HepG2 (cell line): ENCODE data around the gene PEX11G. TPM values are rescaled to one million over a fixed set of nuclear protein-coding genes. Genes with fewer than 3 reads are reported as not detected.

ENCODE experiments used
- ATAC-seq: fragments of 200-7000 bp; cut with Tn5 transposase; 3 replicates; pipeline ENCODE4 v1.9.1; 2020; ENCODE audit warnings: mild to moderate bottlenecking, moderate library complexity
- BruUV-seq: library from RNA; stranded (reverse); fragments of 400-500 nt; replicated peaks from 2 replicates; lab custom pipeline; 2021; lab: Mats Ljungman, UMichigan
- CTCF ChIA-PET: fragments of 300-600 bp; formaldehyde crosslinking; extraction: SDS; loops from one replicate; lab custom pipeline; 2021; ENCODE audit warnings: low total read pairs, inconsistent platforms, low intra/inter-chr PET ratio; lab: Yijun Ruan, JAX
- POLR2A ChIA-PET: fragments of 350-600 bp; sonication (Branson Sonifier 250); formaldehyde crosslinking; loops from one replicate; lab custom pipeline; 2020; ENCODE audit warnings: antibody characterized with exemption, inconsistent platforms; lab: Yijun Ruan, JAX
- DNase-seq: peaks from one replicate; pipeline ENCODE4 v3.0.0-alpha.2; 2015; ENCODE audit warnings: low spot score
- FAIRE-seq: peaks from 3 replicates; lab custom pipeline; 2011; peaks lifted over from hg19 to GRCh38; lab: Jason Lieb, UNC
- H2AFZ ChIP-seq: one replicate; pipeline ENCODE4 v1.6.1; 2011; ENCODE audit warnings: low read length, inconsistent platforms
- H3K27ac ChIP-seq: fragments of 300-600 bp; 3 replicates; pipeline ENCODE4 v1.8.0; 2011; ENCODE audit warnings: mixed run types, mild to moderate bottlenecking, mixed read lengths, low read length, inconsistent platforms; ENCODE audit not compliant: insufficient read depth; ENCODE audit errors: extremely low read length
- H3K27me3 ChIP-seq, 2 experiments: fragments of 200-600 bp in 1 of 2; 2 replicates in 1 of 2; 3 replicates in 1 of 2; pipeline versions ENCODE4 v1.6.0 to v1.8.0; 2011; ENCODE audit warnings: low read length in 2 of 2, mild to moderate bottlenecking in 2 of 2, moderate library complexity in 2 of 2, inconsistent platforms in 1 of 2; ENCODE audit not compliant: insufficient read depth in 2 of 2, control insufficient read depth in 1 of 2
- H3K36me3 ChIP-seq, 2 experiments: fragments of 200-600 bp in 1 of 2; replicated peaks in 1 of 2; 2 replicates in 1 of 2; 3 replicates in 1 of 2; pipeline versions ENCODE4 v1.5.1 to v1.8.0; 2011; ENCODE audit warnings: low read length in 2 of 2, inconsistent platforms in 1 of 2; ENCODE audit not compliant: insufficient read depth in 2 of 2, control insufficient read depth in 1 of 2
- H3K4me1 ChIP-seq: 2 replicates; pipeline ENCODE4 v1.5.1; 2012; ENCODE audit warnings: low read length, inconsistent platforms; ENCODE audit not compliant: insufficient read depth
- H3K4me2 ChIP-seq: 2 replicates; pipeline ENCODE4 v1.6.0; 2011; ENCODE audit warnings: low read depth, low read length, inconsistent platforms
- H3K4me3 ChIP-seq, 3 experiments: fragments of 200-600 bp in 1 of 3; sonication (generic), shearing (Covaris generic) in 1 of 3; replicated peaks in 1 of 3; 2 replicates each; pipeline ENCODE4 v1.5.1; 2011 to 2016; ENCODE audit warnings: low read length in 3 of 3, inconsistent platforms in 2 of 3, low read depth in 2 of 3, mild to moderate bottlenecking in 2 of 3, control low read depth in 1 of 3, mixed read lengths in 1 of 3; ENCODE audit not compliant: insufficient read depth in 1 of 3
- H3K79me2 ChIP-seq: one replicate; pipeline ENCODE4 v1.6.1; 2011; ENCODE audit warnings: low read length, inconsistent platforms; ENCODE audit not compliant: insufficient read depth
- H3K9ac ChIP-seq: 2 replicates; pipeline ENCODE4 v1.6.0; 2011; ENCODE audit warnings: mild to moderate bottlenecking, low read depth, low read length, inconsistent platforms; ENCODE audit not compliant: insufficient read depth
- H3K9me3 ChIP-seq: 2 replicates; pipeline ENCODE4 v1.5.1; 2012; ENCODE audit warnings: mild to moderate bottlenecking, low read length
- H4K20me1 ChIP-seq: 2 replicates; pipeline ENCODE4 v1.6.0; 2011; ENCODE audit warnings: inconsistent platforms, mild to moderate bottlenecking, low read length, moderate library complexity; ENCODE audit not compliant: insufficient read depth
- CEBPB ChIP-seq: IDR thresholded peaks from 2 replicates; pipeline ENCODE4 v1.6.1; 2011; ENCODE audit warnings: low read depth, low read length, improper control_type of control experiment, borderline replicate concordance
- MAFG ChIP-seq: sonication (generic); formaldehyde crosslinking; IDR thresholded peaks from 2 replicates; pipeline ENCODE4 v1.5.1; 2020; ENCODE audit warnings: mild to moderate bottlenecking, missing genetic modification reagents
- MXD4 ChIP-seq: IDR thresholded peaks from 2 replicates; pipeline ENCODE4 v1.6.1; 2016; ENCODE audit warnings: mild to moderate bottlenecking, missing biosample characterization, missing genetic modification reagents
- NCOA5 ChIP-seq: sonication (generic); formaldehyde crosslinking; IDR thresholded peaks from 2 replicates; pipeline ENCODE4 v1.4.0; 2020; ENCODE audit warnings: missing genetic modification reagents
- NFRKB ChIP-seq: fragments of 450-650 bp; IDR thresholded peaks from 2 replicates; pipeline ENCODE4 v1.6.1; 2017
- RFX3 ChIP-seq: IDR thresholded peaks from 2 replicates; pipeline ENCODE4 v1.6.1; 2016; ENCODE audit warnings: missing biosample characterization, missing genetic modification reagents
- SP1 ChIP-seq, 2 experiments: fragments of 450-650 bp in 1 of 2; sonication (generic) in 1 of 2; formaldehyde crosslinking in 1 of 2; IDR thresholded peaks; 2 replicates each; pipeline versions ENCODE4 v1.4.0 to v1.6.1; 2016 to 2020; ENCODE audit warnings: missing genetic modification reagents in 1 of 2
- STAG1 ChIP-seq: sonication (generic); formaldehyde crosslinking; IDR thresholded peaks from 2 replicates; pipeline ENCODE4 v1.4.0; 2020; ENCODE audit warnings: missing genetic modification reagents
- ZFP82 ChIP-seq: sonication (generic); formaldehyde crosslinking; IDR thresholded peaks from 2 replicates; pipeline ENCODE4 v1.5.1; 2020; ENCODE audit warnings: mild to moderate bottlenecking, missing genetic modification reagents, borderline replicate concordance
- WGBS: methylation state at CpG from one replicate; pipeline ENCODE4 v1.1.6; 2017; ENCODE audit warnings: low lambda C conversion rate; 5-methylcytosine and 5-hydroxymethylcytosine counted together
- in situ Hi-C: cut with HindIII; loops from 2 replicates; pipeline ENCODE4 v1.10.0; 2017; ENCODE audit warnings: low pct_unique_long_range_greater_than_20kb; ENCODE audit not compliant: extremely low pct_ligation_motif_present
- intact Hi-C: fragments of 100-400 bp; cut with micrococcal nuclease; formaldehyde crosslinking; loops from one replicate; pipeline ENCODE4 v1.10.0; 2022; ENCODE audit not compliant: unreplicated experiment
- polyA plus RNA-seq, 8 experiments: library from polyadenylated mRNA; depleted of rRNA in 3 of 8; stranded (reverse) in 7 of 8; unstranded in 1 of 8; fragments of >200 nt; fragmentation: Illumina TruSeq in 4 of 8; extraction: Trizol in 4 of 8; gene quantifications; 2 replicates each; pipeline versions ENCODE4 v1.2.1 to v1.2.3, GENCODE V29; 2011 to 2016; ENCODE audit warnings: low read depth in 4 of 8, missing spikeins in 1 of 8, mixed read lengths in 1 of 8; ENCODE audit not compliant: insufficient read depth in 1 of 8
- total RNA-seq, 5 experiments: library from RNA; depleted of rRNA; stranded (reverse); fragments of >200 nt; fragmentation: Illumina TruSeq; extraction: Trizol; gene quantifications; 2 replicates each; pipeline ENCODE4 v1.2.3, GENCODE V29; 2016; ENCODE audit warnings: low read depth in 1 of 5
- TF ChIP-seq, protein P1 (sequence below): sonication (generic); formaldehyde crosslinking; IDR thresholded peaks from 2 replicates; pipeline ENCODE4 v1.5.0; 2020; ENCODE audit warnings: mild to moderate bottlenecking, missing genetic modification reagents, moderate library complexity
- TF ChIP-seq, protein P2 (sequence below): sonication (generic); formaldehyde crosslinking; IDR thresholded peaks from 2 replicates; pipeline ENCODE4 v1.4.0; 2020; ENCODE audit warnings: mild to moderate bottlenecking, missing genetic modification reagents, borderline replicate concordance
- TF ChIP-seq, protein P3 (sequence below): fragments of 450-650 bp; IDR thresholded peaks from 2 replicates; pipeline ENCODE4 v1.6.1; 2016
- TF ChIP-seq, protein P4 (sequence below): IDR thresholded peaks from 2 replicates; pipeline ENCODE4 v1.6.1; 2016; ENCODE audit warnings: missing genetic modification reagents, missing compliant biosample characterization

Gene PEX11G
- total and polyA plus RNA-seq, 2 of the 13 experiments (the other 11 are each of a cell fraction or from before 2014, with no cell fraction given) = not detected

DNA sequence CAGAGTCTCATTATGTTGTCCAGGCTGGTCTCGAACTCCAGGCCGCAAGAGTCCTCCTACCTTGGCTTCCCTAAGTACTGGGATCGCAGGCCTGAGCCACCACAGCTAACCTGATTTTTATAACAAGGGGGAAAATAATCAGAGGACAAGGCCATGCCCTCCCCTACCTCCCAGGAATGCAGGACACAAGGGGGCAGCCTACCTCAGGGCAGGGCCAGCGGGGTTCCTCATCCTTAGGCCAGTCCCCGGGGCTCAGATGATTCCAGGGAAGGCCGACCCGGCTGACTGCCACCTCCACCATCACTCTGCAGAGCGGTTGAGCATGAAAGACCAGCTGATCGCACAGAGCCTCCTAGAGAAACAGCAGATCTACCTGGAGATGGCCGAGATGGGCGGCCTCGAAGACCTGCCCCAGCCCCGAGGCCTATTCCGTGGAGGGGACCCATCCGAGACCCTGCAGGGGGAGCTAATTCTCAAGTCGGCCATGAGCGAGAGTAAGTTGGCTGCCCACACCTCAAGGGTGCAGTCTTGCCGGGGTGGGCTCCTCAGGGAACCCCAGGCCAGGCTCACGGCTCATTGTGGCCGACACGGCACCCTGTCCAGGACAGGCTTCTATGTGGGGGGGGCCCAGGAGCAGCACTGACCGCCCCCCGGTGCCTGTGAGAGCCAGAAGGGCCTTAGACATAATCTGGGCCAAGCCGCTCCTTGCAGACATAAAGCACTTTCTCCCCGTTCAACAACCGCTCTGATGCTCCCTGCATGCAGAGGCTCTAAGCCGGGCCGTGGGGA is 26.8 kb downstream of the PEX11G start:
- FAIRE-seq = no peak
- H3K9me3 ChIP-seq = no peaks in the 10 kb centered on the region
- no peaks in the 10 kb centered on the region for H3K4me1 ChIP-seq
- in situ Hi-C loops (no loop called here), intact Hi-C loops (no loop called here)
- H3K4me3 ChIP-seq = no peak overlapping the region
- no peaks in the 10 kb centered on the region for H3K79me2 ChIP-seq
- no peaks in the 10 kb centered on the region for H3K27me3 ChIP-seq
- no peak overlapping the region for H2AFZ ChIP-seq
- TF ChIP-seq, protein P1, sequence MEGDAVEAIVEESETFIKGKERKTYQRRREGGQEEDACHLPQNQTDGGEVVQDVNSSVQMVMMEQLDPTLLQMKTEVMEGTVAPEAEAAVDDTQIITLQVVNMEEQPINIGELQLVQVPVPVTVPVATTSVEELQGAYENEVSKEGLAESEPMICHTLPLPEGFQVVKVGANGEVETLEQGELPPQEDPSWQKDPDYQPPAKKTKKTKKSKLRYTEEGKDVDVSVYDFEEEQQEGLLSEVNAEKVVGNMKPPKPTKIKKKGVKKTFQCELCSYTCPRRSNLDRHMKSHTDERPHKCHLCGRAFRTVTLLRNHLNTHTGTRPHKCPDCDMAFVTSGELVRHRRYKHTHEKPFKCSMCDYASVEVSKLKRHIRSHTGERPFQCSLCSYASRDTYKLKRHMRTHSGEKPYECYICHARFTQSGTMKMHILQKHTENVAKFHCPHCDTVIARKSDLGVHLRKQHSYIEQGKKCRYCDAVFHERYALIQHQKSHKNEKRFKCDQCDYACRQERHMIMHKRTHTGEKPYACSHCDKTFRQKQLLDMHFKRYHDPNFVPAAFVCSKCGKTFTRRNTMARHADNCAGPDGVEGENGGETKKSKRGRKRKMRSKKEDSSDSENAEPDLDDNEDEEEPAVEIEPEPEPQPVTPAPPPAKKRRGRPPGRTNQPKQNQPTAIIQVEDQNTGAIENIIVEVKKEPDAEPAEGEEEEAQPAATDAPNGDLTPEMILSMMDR (CRISPR knock-in tag) = peak; percentile 54
- peak; percentile 50 for TF ChIP-seq STAG1
- no peak for TF ChIP-seq NCOA5
- TF ChIP-seq, all 625 proteins: peak for 2
- ChIA-PET POLR2A (no interaction called here), CTCF (no interaction called here)
- DNase-seq (no peak), ATAC-seq (peak; percentile 49; the same call in 2 of the 3 replicates)
- Histone ChIP-seq H3K4me2 (no peak overlapping the region), H3K9ac (no peak overlapping the region), H3K36me3 (peaks cover 14 to 39% of the 10 kb centered on the region in 2 experiments; a peak in 4 of 5 replicates), H4K20me1 (no peaks in the 10 kb centered on the region), H3K27ac (no peak overlapping the region)
- no TSS peak for BruUV-seq
- WGBS = 95% methylated on average over 8 of the region's 28 CpGs

DNA sequence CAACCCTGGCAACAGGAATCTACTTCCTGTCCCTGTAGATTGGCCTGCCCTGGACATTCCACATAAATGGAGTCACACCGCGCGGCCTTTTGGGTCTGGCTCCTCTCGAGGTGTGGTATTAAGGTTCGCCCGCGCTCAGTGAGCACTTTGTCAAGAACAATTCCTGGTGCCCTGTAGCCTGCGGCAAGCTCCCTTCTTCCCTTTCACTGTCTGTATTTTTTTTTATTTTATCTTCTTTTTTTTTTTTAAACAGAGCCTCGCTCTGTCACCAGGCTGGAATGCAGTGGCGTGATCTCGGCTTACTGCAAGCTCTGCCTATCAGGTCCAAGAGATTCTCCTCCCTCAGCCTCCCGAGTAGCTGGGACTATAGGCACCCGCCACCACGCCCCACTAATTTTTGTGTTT is 28.3 kb downstream of the PEX11G start:
- BruUV-seq = no TSS peak
- H3K9ac ChIP-seq = no peak overlapping the region
- DNase-seq (no peak), ATAC-seq (no peak), FAIRE-seq (no peak)
- H2AFZ ChIP-seq = no peak overlapping the region
- no peaks in the 10 kb centered on the region for H3K79me2 ChIP-seq
- no peaks in the 10 kb centered on the region for H4K20me1 ChIP-seq
- peaks cover 14 to 45% of the 10 kb centered on the region in 2 experiments; a peak in 4 of 5 replicates for H3K36me3 ChIP-seq
- no peaks in the 10 kb centered on the region for H3K4me1 ChIP-seq
- CTCF ChIA-PET = no interaction called here
- H3K9me3 ChIP-seq = no peaks in the 10 kb centered on the region
- in situ Hi-C loops (no loop called here), intact Hi-C loops (no loop called here)
- no peak overlapping the region for H3K4me2 ChIP-seq
- H3K27ac ChIP-seq = no peak overlapping the region
- H3K27me3 ChIP-seq = no peaks in the 10 kb centered on the region
- POLR2A ChIA-PET = no interaction called here
- 90% methylated on average over 14 of the region's 14 CpGs for WGBS
- no peak overlapping the region for H3K4me3 ChIP-seq
- TF ChIP-seq, protein P2, sequence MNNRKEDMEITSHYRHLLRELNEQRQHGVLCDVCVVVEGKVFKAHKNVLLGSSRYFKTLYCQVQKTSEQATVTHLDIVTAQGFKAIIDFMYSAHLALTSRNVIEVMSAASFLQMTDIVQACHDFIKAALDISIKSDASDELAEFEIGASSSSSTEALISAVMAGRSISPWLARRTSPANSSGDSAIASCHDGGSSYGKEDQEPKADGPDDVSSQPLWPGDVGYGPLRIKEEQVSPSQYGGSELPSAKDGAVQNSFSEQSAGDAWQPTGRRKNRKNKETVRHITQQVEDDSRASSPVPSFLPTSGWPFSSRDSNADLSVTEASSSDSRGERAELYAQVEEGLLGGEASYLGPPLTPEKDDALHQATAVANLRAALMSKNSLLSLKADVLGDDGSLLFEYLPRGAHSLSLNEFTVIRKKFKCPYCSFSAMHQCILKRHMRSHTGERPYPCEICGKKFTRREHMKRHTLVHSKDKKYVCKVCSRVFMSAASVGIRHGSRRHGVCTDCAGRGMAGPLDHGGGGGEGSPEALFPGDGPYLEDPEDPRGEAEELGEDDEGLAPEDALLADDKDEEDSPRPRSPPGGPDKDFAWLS (CRISPR knock-in tag) = no peak
- TF ChIP-seq CEBPB (no peak), ZFP82 (CRISPR knock-in tag) (no peak), MXD4 (CRISPR knock-in tag) (no peak), MAFG (CRISPR knock-in tag) (no peak), RFX3 (CRISPR knock-in tag) (no peak), NFRKB (no peak), SP1 (IDR thresholded peaks at IDR 0.05) (no peak), SP1 (CRISPR knock-in tag; IDR thresholded peaks at IDR 0.05) (no peak)
- TF ChIP-seq, protein P3, sequence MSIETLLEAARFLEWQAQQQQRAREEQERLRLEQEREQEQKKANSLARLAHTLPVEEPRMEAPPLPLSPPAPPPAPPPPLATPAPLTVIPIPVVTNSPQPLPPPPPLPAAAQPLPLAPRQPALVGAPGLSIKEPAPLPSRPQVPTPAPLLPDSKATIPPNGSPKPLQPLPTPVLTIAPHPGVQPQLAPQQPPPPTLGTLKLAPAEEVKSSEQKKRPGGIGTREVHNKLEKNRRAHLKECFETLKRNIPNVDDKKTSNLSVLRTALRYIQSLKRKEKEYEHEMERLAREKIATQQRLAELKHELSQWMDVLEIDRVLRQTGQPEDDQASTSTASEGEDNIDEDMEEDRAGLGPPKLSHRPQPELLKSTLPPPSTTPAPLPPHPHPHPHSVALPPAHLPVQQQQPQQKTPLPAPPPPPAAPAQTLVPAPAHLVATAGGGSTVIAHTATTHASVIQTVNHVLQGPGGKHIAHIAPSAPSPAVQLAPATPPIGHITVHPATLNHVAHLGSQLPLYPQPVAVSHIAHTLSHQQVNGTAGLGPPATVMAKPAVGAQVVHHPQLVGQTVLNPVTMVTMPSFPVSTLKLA = no peak
- TF ChIP-seq, protein P4, sequence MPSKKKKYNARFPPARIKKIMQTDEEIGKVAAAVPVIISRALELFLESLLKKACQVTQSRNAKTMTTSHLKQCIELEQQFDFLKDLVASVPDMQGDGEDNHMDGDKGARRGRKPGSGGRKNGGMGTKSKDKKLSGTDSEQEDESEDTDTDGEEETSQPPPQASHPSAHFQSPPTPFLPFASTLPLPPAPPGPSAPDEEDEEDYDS = no peak
